ENCODE data around the gene DPRX. TPM values are rescaled to one million over a fixed set of nuclear protein-coding genes. Genes with fewer than 3 reads are reported as not detected.
"Not testable (repeated sequence)": the region's sequence is repeated elsewhere in the genome, so short reads cannot be mapped to it uniquely, and the experiment has no call there.

Gene DPRX
- total and polyA plus RNA-seq, 2 donors: not detected

- Histone ChIP-seq H3K27ac (ENCODE audit: low read depth) (no peak overlapping the region), H3K4me3 (ENCODE audit: low read depth, low read length) (no peak overlapping the region), H3K4me1 (ENCODE audit: insufficient read depth) (no peaks in the 10 kb centered on the region), H3K36me3 (ENCODE audit: insufficient read depth) (no peaks in the 10 kb centered on the region)
- 90% methylated on average over 4 of the region's 4 CpGs for WGBS
- no peak for DNase-seq (ENCODE audit: extremely low spot score)
These were observed 25.5 kb downstream of the DPRX start for GRCh38 chr19:53657330-53657729.

- no peaks in the 10 kb centered on the region for H3K4me1 ChIP-seq (ENCODE audit: insufficient read depth)
- no peak overlapping the region for H3K27ac ChIP-seq (ENCODE audit: low read depth)
- H3K4me3 ChIP-seq (ENCODE audit: low read depth, low read length): no peak overlapping the region
- no peak for DNase-seq (ENCODE audit: extremely low spot score)
- H3K36me3 ChIP-seq (ENCODE audit: insufficient read depth): no peaks in the 10 kb centered on the region
- 64% methylated on average over 7 of the region's 7 CpGs for WGBS
These were observed 26.0 kb downstream of the DPRX start for GRCh38 chr19:53657778-53658177.

- 11% methylated on average over 6 of the region's 6 CpGs for WGBS
- H3K36me3 ChIP-seq (ENCODE audit: insufficient read depth): no peaks in the 10 kb centered on the region
- H3K27ac ChIP-seq (ENCODE audit: low read depth): no peak overlapping the region
- DNase-seq (ENCODE audit: extremely low spot score): peak; percentile 72
- no peaks in the 10 kb centered on the region for H3K4me1 ChIP-seq (ENCODE audit: insufficient read depth)
- H3K4me3 ChIP-seq (ENCODE audit: low read depth, low read length): no peak overlapping the region
These were observed 27.5 kb downstream of the DPRX start for GRCh38 chr19:53659292-53659691.

GRCh38 chr19:53660584-53660983 is 28.8 kb downstream of the DPRX start:
- no peaks in the 10 kb centered on the region for H3K4me1 ChIP-seq (ENCODE audit: insufficient read depth)
- H3K4me3 ChIP-seq (ENCODE audit: low read depth, low read length): no peak overlapping the region
- H3K27ac ChIP-seq (ENCODE audit: low read depth): no peak overlapping the region
- H3K36me3 ChIP-seq (ENCODE audit: insufficient read depth): no peaks in the 10 kb centered on the region
- 76% methylated on average over 4 of the region's 4 CpGs for WGBS
- no peak for DNase-seq (ENCODE audit: extremely low spot score)

- WGBS: 66% methylated on average over 6 of the region's 6 CpGs
- H3K4me3 ChIP-seq (ENCODE audit: low read depth, low read length): no peak overlapping the region
- DNase-seq (ENCODE audit: extremely low spot score): no peak
- H3K4me1 ChIP-seq (ENCODE audit: insufficient read depth): no peaks in the 10 kb centered on the region
- no peak overlapping the region for H3K27ac ChIP-seq (ENCODE audit: low read depth)
- no peaks in the 10 kb centered on the region for H3K36me3 ChIP-seq (ENCODE audit: insufficient read depth)
These were observed 30.4 kb downstream of the DPRX start for GRCh38 chr19:53662209-53662608.

GRCh38 chr19:53664152-53664551 is 32.4 kb downstream of the DPRX start:
- no peak overlapping the region for H3K4me3 ChIP-seq (ENCODE audit: low read depth, low read length)
- no peak for DNase-seq (ENCODE audit: extremely low spot score)
- 83% methylated on average over 12 of the region's 12 CpGs for WGBS
- no peak overlapping the region for H3K27ac ChIP-seq (ENCODE audit: low read depth)
- H3K36me3 ChIP-seq (ENCODE audit: insufficient read depth): no peaks in the 10 kb centered on the region
- H3K4me1 ChIP-seq (ENCODE audit: insufficient read depth): no peaks in the 10 kb centered on the region

- DNase-seq (ENCODE audit: extremely low spot score): no peak
- WGBS: 58% methylated on average over 2 of the region's 2 CpGs
- Histone ChIP-seq H3K4me3 (ENCODE audit: low read depth, low read length) (no peak overlapping the region), H3K36me3 (ENCODE audit: insufficient read depth) (no peaks in the 10 kb centered on the region), H3K27ac (ENCODE audit: low read depth) (no peak overlapping the region), H3K4me1 (ENCODE audit: insufficient read depth) (no peaks in the 10 kb centered on the region)
These were observed 33.0 kb downstream of the DPRX start for GRCh38 chr19:53664760-53665159.

GRCh38 chr19:53666331-53666730 is 34.5 kb downstream of the DPRX start:
- not testable (repeated sequence) for H3K4me3 ChIP-seq (ENCODE audit: low read depth, low read length); H3K4me1 ChIP-seq (ENCODE audit: insufficient read depth); H3K36me3 ChIP-seq (ENCODE audit: insufficient read depth); H3K27ac ChIP-seq (ENCODE audit: low read depth); DNase-seq (ENCODE audit: extremely low spot score)
- whole genome bisulfite sequencing: 95% methylated on average over 3 of the region's 3 CpGs

- not testable (repeated sequence) for H3K36me3 ChIP-seq (ENCODE audit: insufficient read depth); H3K4me1 ChIP-seq (ENCODE audit: insufficient read depth); DNase-seq (ENCODE audit: extremely low spot score); H3K4me3 ChIP-seq (ENCODE audit: low read depth, low read length); H3K27ac ChIP-seq (ENCODE audit: low read depth)
- WGBS: 96% methylated on average over 3 of the region's 3 CpGs
These were observed 37.0 kb downstream of the DPRX start for GRCh38 chr19:53668804-53669203.

GRCh38 chr19:53670345-53670744 is 38.5 kb downstream of the DPRX start:
- WGBS: 84% methylated on average over 5 of the region's 5 CpGs
- H3K36me3 ChIP-seq (ENCODE audit: insufficient read depth): no peaks in the 10 kb centered on the region
- H3K4me3 ChIP-seq (ENCODE audit: low read depth, low read length): no peak overlapping the region
- H3K27ac ChIP-seq (ENCODE audit: low read depth): no peak overlapping the region
- H3K4me1 ChIP-seq (ENCODE audit: insufficient read depth): no peaks in the 10 kb centered on the region
- DNase-seq (ENCODE audit: extremely low spot score): no peak

GRCh38 chr19:53671663-53672062 is 39.9 kb downstream of the DPRX start:
- no peak overlapping the region for H3K27ac ChIP-seq (ENCODE audit: low read depth)
- no peak overlapping the region for H3K4me3 ChIP-seq (ENCODE audit: low read depth, low read length)
- no peaks in the 10 kb centered on the region for H3K36me3 ChIP-seq (ENCODE audit: insufficient read depth)
- H3K4me1 ChIP-seq (ENCODE audit: insufficient read depth): no peaks in the 10 kb centered on the region
- WGBS: 31% methylated on average over 3 of the region's 3 CpGs
- no peak for DNase-seq (ENCODE audit: extremely low spot score)

Small RNA genes within 50 kb of the gene (small RNA-seq; reads per million reads assigned to genes)
- gene MIR1323 (0.15 reads per million), gene MIR498 (not detected), gene MIR512-1 (not detected), gene MIR512-2 (not detected), gene MIR515-1 (not detected), gene MIR515-2 (not detected), gene MIR519C (not detected), gene MIR519E (not detected), gene MIR520E (not detected), gene RNU6-698P (not detected)

Other genes starting within 250 kb of the DPRX start
- gene ZNF765, start 236.8 kb upstream of the DPRX start, total RNA-seq: 32.5 TPM
- 5.7 TPM for gene ZNF765, start 236.8 kb upstream of the DPRX start, polyA plus RNA-seq
- 29.4 TPM for gene ZNF761, start 200.0 kb upstream of the DPRX start, total RNA-seq
- gene ZNF761, start 200.0 kb upstream of the DPRX start, polyA plus RNA-seq: 8.5 TPM
- gene ZNF813, start 164.3 kb upstream of the DPRX start, total RNA-seq: 11.7 TPM
- gene ZNF813, start 164.3 kb upstream of the DPRX start, polyA plus RNA-seq: 2.3 TPM
- gene ZNF331, start 93.9 kb upstream of the DPRX start, total RNA-seq: 24.7 TPM
- 19.1 TPM for gene ZNF331, start 93.9 kb upstream of the DPRX start, polyA plus RNA-seq
- 0.42 TPM for gene NLRP12, start 192.3 kb downstream of the DPRX start, total RNA-seq
- 0.18 TPM for gene NLRP12, start 192.3 kb downstream of the DPRX start, polyA plus RNA-seq
- 31.9 TPM for gene MYADM, start 235.9 kb downstream of the DPRX start, total RNA-seq
- 271 TPM for gene MYADM, start 235.9 kb downstream of the DPRX start, polyA plus RNA-seq